ENCODE data around the gene TSEN54. TPM values are rescaled to one million over a fixed set of nuclear protein-coding genes. Genes with fewer than 3 reads are reported as not detected.

The TSEN54 gene
- polyA plus RNA-seq, 1 of the 3 experiments (the other 2 are of a cell fraction), result 29.8 TPM

- H3K27ac ChIP-seq (ENCODE audit: low read depth in 2 of 2, low read length in 1 of 2), result no peak overlapping the region
- DNase-seq, result no peak
- H3K36me3 ChIP-seq (replicated peaks in 1 of 2; ENCODE audit: control insufficient read depth in 1 of 2, insufficient read depth in 2 of 2, low read length in 1 of 2), result no peaks in the 10 kb centered on the region
- no peak overlapping the region for H3K9ac ChIP-seq
- no peaks in the 10 kb centered on the region for H3K79me2 ChIP-seq (ENCODE audit: insufficient read depth)
- H2AFZ ChIP-seq (ENCODE audit: low read depth), result no peak overlapping the region
- H3K27me3 ChIP-seq (ENCODE audit: insufficient read depth), result no peaks in the 10 kb centered on the region
- POLR2A ChIA-PET, result no interaction called here
- CTCF ChIA-PET, result interaction anchor here (1.3 to 4.6 kb wide), 3 partner anchors 8 to 190 kb away, joined by 6 to 20 read pairs (median 8); partner anchors contain the start of gene SMIM5
- 87% methylated on average over 7 of the region's 9 CpGs for WGBS (ENCODE audit: low lambda C conversion rate)
- peaks cover 4 to 19% of the 10 kb centered on the region in 2 experiments; a peak in 1 of 4 replicates for H3K4me1 ChIP-seq (ENCODE audit: control insufficient read depth in 1 of 2, insufficient read depth in 2 of 2, low read depth in 1 of 2, low read length in 1 of 2)
- no peak overlapping the region for H3K4me2 ChIP-seq
- no peaks in the 10 kb centered on the region for H3K9me2 ChIP-seq
- no peaks in the 10 kb centered on the region for H3K9me3 ChIP-seq
- no peak overlapping the region for H3K4me3 ChIP-seq (ENCODE audit: low read depth in 2 of 2, low read length in 1 of 2)
- no peaks in the 10 kb centered on the region for H3F3A ChIP-seq (replicated peaks; ENCODE audit: insufficient read depth)
- no peaks in the 10 kb centered on the region for H4K20me1 ChIP-seq (ENCODE audit: insufficient read depth)
- no peak for TF ChIP-seq RXRA (IDR thresholded peaks at IDR 0.05; ENCODE audit: borderline replicate concordance, low read depth)
- TF ChIP-seq TAF1 (IDR thresholded peaks at IDR 0.05; ENCODE audit: borderline replicate concordance, low read depth, low read length), result no peak
- no peak for TF ChIP-seq MXI1 (IDR thresholded peaks at IDR 0.05; ENCODE audit: low read depth, low read length)
- TF ChIP-seq TEAD4 (IDR thresholded peaks at IDR 0.05; ENCODE audit: borderline replicate concordance, insufficient read depth), result no peak
- TF ChIP-seq RAD21 (IDR thresholded peaks at IDR 0.05; ENCODE audit: low read length), result no peak
- no peak for TF ChIP-seq RCOR1 (IDR thresholded peaks at IDR 0.05; ENCODE audit: low read length)
- TF ChIP-seq SIN3A (IDR thresholded peaks at IDR 0.05; ENCODE audit: borderline replicate concordance, low read depth, low read length), result no peak
- no peak for TF ChIP-seq TCF12 (IDR thresholded peaks at IDR 0.05)
- TF ChIP-seq RFX5 (IDR thresholded peaks at IDR 0.05; ENCODE audit: low read length), result no peak
- no peak for TF ChIP-seq NFIC (IDR thresholded peaks at IDR 0.05; ENCODE audit: borderline replicate concordance)
- TF ChIP-seq FOSL2 (IDR thresholded peaks at IDR 0.05; ENCODE audit: borderline replicate concordance, low read depth), result no peak
- no peak for TF ChIP-seq EZH2phosphoT487 (IDR thresholded peaks at IDR 0.05; ENCODE audit: borderline replicate concordance, low read depth)
- TF ChIP-seq, protein P1, sequence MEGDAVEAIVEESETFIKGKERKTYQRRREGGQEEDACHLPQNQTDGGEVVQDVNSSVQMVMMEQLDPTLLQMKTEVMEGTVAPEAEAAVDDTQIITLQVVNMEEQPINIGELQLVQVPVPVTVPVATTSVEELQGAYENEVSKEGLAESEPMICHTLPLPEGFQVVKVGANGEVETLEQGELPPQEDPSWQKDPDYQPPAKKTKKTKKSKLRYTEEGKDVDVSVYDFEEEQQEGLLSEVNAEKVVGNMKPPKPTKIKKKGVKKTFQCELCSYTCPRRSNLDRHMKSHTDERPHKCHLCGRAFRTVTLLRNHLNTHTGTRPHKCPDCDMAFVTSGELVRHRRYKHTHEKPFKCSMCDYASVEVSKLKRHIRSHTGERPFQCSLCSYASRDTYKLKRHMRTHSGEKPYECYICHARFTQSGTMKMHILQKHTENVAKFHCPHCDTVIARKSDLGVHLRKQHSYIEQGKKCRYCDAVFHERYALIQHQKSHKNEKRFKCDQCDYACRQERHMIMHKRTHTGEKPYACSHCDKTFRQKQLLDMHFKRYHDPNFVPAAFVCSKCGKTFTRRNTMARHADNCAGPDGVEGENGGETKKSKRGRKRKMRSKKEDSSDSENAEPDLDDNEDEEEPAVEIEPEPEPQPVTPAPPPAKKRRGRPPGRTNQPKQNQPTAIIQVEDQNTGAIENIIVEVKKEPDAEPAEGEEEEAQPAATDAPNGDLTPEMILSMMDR (IDR thresholded peaks at IDR 0.05), result no peak
- no peak for TF ChIP-seq EP300 (IDR thresholded peaks at IDR 0.05; ENCODE audit: borderline replicate concordance in 1 of 2, low read depth in 1 of 2, low read length in 1 of 2)
- TF ChIP-seq, protein P2, sequence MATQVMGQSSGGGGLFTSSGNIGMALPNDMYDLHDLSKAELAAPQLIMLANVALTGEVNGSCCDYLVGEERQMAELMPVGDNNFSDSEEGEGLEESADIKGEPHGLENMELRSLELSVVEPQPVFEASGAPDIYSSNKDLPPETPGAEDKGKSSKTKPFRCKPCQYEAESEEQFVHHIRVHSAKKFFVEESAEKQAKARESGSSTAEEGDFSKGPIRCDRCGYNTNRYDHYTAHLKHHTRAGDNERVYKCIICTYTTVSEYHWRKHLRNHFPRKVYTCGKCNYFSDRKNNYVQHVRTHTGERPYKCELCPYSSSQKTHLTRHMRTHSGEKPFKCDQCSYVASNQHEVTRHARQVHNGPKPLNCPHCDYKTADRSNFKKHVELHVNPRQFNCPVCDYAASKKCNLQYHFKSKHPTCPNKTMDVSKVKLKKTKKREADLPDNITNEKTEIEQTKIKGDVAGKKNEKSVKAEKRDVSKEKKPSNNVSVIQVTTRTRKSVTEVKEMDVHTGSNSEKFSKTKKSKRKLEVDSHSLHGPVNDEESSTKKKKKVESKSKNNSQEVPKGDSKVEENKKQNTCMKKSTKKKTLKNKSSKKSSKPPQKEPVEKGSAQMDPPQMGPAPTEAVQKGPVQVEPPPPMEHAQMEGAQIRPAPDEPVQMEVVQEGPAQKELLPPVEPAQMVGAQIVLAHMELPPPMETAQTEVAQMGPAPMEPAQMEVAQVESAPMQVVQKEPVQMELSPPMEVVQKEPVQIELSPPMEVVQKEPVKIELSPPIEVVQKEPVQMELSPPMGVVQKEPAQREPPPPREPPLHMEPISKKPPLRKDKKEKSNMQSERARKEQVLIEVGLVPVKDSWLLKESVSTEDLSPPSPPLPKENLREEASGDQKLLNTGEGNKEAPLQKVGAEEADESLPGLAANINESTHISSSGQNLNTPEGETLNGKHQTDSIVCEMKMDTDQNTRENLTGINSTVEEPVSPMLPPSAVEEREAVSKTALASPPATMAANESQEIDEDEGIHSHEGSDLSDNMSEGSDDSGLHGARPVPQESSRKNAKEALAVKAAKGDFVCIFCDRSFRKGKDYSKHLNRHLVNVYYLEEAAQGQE (IDR thresholded peaks at IDR 0.05; ENCODE audit: low read depth, low read length), result no peak
- TF ChIP-seq PBX3 (IDR thresholded peaks at IDR 0.05), result no peak
- TF ChIP-seq POLR2AphosphoS5 (IDR thresholded peaks at IDR 0.05; ENCODE audit: low read depth, low read length), result no peak
Measured at GRCh38 chr17:75559958-75560533, 43.7 kb downstream of the TSEN54 start.
